Right atrium auricular region (tissue), 2 donors: ENCODE results near the gene HTR2B. TPM values are rescaled to one million over a fixed set of nuclear protein-coding genes. Genes with fewer than 3 reads are reported as not detected.

ENCODE experiments used
- DNase-seq: peaks from one replicate; pipeline ENCODE4 v3.0.0-alpha.2; 2019; ENCODE audit warnings: low spot score
- H3K27ac ChIP-seq, 2 donors: fragments of 200-600 bp; sonication (generic); 1 replicate in 1 of 2; 2 replicates in 1 of 2; pipeline ENCODE4 v1.5.1; 2016 to 2019
- H3K27me3 ChIP-seq, 2 donors: fragments of 200-600 bp; sonication (generic); one replicate each; pipeline versions ENCODE4 v1.5.1 to v1.6.0; 2017 to 2019
- H3K36me3 ChIP-seq: fragments of 200-600 bp; sonication (generic); one replicate; pipeline ENCODE4 v1.5.1; 2016
- H3K4me1 ChIP-seq, 2 donors: fragments of 200-600 bp; sonication (generic); one replicate each; pipeline versions ENCODE4 v1.5.1 to v1.6.0; 2017 to 2019
- H3K4me3 ChIP-seq, 2 donors: fragments of 200-600 bp; sonication (generic); 1 replicate in 1 of 2; 2 replicates in 1 of 2; pipeline ENCODE4 v1.5.1; 2017 to 2019; ENCODE audit warnings: mild to moderate bottlenecking in 1 of 2, moderate library complexity in 1 of 2
- H3K9me3 ChIP-seq, 2 donors: fragments of 200-600 bp; sonication (generic); one replicate each; pipeline ENCODE4 v1.5.1; 2019
- CTCF ChIP-seq, 2 donors: fragments of 200-600 bp; sonication (generic); IDR thresholded peaks; one replicate each; pipeline ENCODE4 v1.5.1; 2019; ENCODE audit warnings: antibody characterized with exemption in 2 of 2
- total RNA-seq, 2 donors: library from RNA; depleted of rRNA; stranded (reverse); fragments of >200 nt; gene quantifications; one replicate each; pipeline ENCODE4 v1.1.0, GENCODE V29; 2016

HTR2B gene
- total RNA-seq, 2 donors from 2014 or later: 2.8 to 7.3 TPM

GRCh38 chr2:231168460-231169139 is 43.8 kb upstream of the HTR2B start:
- Histone ChIP-seq H3K27ac (no peak overlapping the region), H3K36me3 (peaks cover 58% of the 10 kb centered on the region)
- no peak for TF ChIP-seq CTCF (IDR thresholded peaks at IDR 0.05)

GRCh38 chr2:231167745-231168459 is 43.1 kb upstream of the HTR2B start:
- peaks cover 62% of the 10 kb centered on the region for H3K36me3 ChIP-seq

More at GRCh38 chr2:231168460-231169139, 43.8 kb upstream of the HTR2B start:
- H3K9me3 ChIP-seq: no peaks in the 10 kb centered on the region
- H3K4me1 ChIP-seq: peaks cover 0 to 11% of the 10 kb centered on the region in 2 donors
- no peak for DNase-seq
- no peaks in the 10 kb centered on the region for H3K27me3 ChIP-seq
- H3K4me3 ChIP-seq: no peak overlapping the region

GRCh38 chr2:231163414-231164095 is 38.7 kb upstream of the HTR2B start:
- no peak for TF ChIP-seq CTCF (IDR thresholded peaks at IDR 0.05)
- Histone ChIP-seq H3K4me1 (peaks cover 0 to 7% of the 10 kb centered on the region in 2 donors), H3K27me3 (no peaks in the 10 kb centered on the region), H3K27ac (no peak overlapping the region), H3K36me3 (peaks cover 43% of the 10 kb centered on the region), H3K4me3 (no peak overlapping the region), H3K9me3 (no peaks in the 10 kb centered on the region)
- DNase-seq: no peak

More at GRCh38 chr2:231167745-231168459, 43.1 kb upstream of the HTR2B start:
- no peaks in the 10 kb centered on the region for H3K9me3 ChIP-seq
- no peak for DNase-seq
- H3K27me3 ChIP-seq: no peaks in the 10 kb centered on the region
- H3K4me3 ChIP-seq: no peak overlapping the region
- H3K4me1 ChIP-seq: peaks cover 0 to 11% of the 10 kb centered on the region in 2 donors
- TF ChIP-seq CTCF (IDR thresholded peaks at IDR 0.05): no peak
- H3K27ac ChIP-seq: no peak overlapping the region

- no peak for TF ChIP-seq CTCF (IDR thresholded peaks at IDR 0.05)
- Histone ChIP-seq H3K4me3 (no peak overlapping the region), H3K4me1 (peaks cover 0 to 7% of the 10 kb centered on the region in 2 donors), H3K9me3 (no peaks in the 10 kb centered on the region), H3K27ac (no peak overlapping the region), H3K27me3 (no peaks in the 10 kb centered on the region), H3K36me3 (peaks cover 43% of the 10 kb centered on the region)
- no peak for DNase-seq
Observed at GRCh38 chr2:231163011-231163410, 38.2 kb upstream of the HTR2B start.

- TF ChIP-seq CTCF (IDR thresholded peaks at IDR 0.05): no peak
- no peaks in the 10 kb centered on the region for H3K9me3 ChIP-seq
- peak overlapping the region; percentile 43 to 55 for H3K27ac ChIP-seq
- DNase-seq: no peak
- no peaks in the 10 kb centered on the region for H3K27me3 ChIP-seq
- peaks cover 37% of the 10 kb centered on the region for H3K36me3 ChIP-seq
- peaks cover 0 to 7% of the 10 kb centered on the region in 2 donors for H3K4me1 ChIP-seq
- no peak overlapping the region for H3K4me3 ChIP-seq
Observed at GRCh38 chr2:231161877-231162329, 37.1 kb upstream of the HTR2B start.
